DMS153 treated with DMSO at 0.1 percent for 48 hours (cell line): ENCODE data around the gene OPA3.

Experiments
- DNase-seq: peaks from one replicate; lab custom pipeline; 2025; ENCODE audit not compliant: unreplicated experiment; lab: John Stamatoyannopoulos, UW

Gene OPA3

DNA sequence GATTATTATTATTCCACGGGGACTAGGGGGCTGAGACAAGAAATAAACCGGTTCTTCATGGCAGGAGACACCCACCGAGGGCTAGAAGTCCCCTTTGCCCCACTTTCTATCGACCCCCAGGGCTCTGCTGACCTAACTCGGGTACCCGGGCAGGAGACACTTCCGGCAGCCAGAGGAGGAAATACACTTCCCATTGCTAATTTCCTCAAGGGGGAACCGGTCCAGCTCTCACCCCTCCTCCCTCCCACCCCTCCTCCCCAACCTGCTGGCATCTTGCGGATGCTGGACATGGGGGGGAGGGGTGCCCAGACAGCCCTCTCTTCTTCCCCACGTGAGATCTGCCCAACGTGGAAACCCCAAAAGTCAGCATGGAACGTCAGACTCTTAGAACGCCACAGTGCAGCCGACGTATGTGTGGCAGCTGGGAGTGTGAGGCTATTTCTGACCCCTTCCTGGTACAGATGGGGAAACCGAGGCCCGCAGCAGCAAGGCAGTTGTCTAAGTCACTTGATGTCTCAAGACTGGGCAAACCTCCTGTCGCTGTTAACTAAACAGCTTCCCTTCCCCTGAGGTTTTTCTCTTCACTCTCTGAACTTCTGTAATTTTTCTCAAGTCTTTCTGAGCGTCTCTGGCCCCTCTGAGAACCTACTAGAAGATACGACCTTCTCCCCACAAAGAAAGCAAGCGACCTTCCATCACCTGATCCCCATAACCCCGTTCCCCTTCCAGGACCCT, 13.8 kb upstream of the OPA3 start:
- DNase-seq: no peak

DNA sequence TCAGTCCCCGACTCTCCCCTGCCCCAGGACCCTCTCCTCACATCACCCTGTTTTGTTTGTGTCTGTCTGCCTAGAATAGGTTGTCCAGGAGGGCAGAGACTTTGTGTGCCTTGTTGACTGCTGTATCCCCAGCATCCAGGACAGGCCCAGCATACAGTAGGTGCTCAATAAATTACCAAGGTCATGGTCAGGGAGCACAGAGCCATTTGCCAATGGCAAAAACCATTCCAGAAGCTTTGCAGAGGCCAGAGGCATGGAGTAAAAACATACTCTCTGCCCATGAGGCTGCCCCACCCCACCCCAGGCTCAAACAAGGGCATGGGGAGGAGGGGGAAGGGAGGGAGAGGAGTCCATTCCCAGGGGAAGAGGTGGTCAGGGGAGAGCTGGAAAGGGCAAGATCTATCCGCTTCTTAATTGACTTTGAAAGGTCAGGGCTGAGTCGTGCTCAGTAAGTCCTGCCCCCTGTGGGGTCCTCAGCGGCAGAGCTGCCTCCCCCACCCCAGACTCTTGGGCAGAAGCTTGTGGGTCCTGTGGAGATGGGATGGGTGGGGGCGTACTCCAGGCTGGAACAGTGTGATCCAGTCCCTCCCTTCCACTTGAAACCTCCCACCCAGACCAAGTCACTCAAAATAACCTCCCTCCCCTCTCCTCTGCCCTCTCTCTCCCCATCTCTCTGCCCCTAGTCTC, 13.0 kb upstream of the OPA3 start:
- DNase-seq: no peak

GRCh38 chr19:45595814-45596213, 11.2 kb upstream of the OPA3 start:
- no peak for DNase-seq

DNA sequence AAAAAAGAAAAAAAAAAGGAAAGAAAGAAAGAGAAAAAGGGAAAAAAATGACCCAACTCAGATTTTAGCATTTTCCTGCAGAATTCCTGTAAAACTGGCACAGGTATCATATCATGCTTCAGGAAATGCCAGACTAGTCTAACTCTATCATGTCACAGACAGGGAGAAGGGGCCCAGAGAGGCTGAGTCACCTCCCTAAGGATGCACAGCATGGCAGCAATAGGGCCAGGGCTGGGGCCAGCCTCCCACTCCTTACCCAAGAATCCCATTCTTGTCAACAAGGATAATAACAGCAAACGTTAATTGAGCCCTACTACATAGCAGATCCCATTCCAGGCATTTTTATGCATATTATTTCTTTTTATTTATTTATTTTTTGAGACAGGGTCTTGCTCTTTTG, 8.9 kb upstream of the OPA3 start:
- no peak for DNase-seq

- DNase-seq: no peak
Observed at GRCh38 chr19:45592366-45592765, 7.8 kb upstream of the OPA3 start.

- DNase-seq: no peak
Observed at GRCh38 chr19:45591638-45592005, 7.0 kb upstream of the OPA3 start.

DNA sequence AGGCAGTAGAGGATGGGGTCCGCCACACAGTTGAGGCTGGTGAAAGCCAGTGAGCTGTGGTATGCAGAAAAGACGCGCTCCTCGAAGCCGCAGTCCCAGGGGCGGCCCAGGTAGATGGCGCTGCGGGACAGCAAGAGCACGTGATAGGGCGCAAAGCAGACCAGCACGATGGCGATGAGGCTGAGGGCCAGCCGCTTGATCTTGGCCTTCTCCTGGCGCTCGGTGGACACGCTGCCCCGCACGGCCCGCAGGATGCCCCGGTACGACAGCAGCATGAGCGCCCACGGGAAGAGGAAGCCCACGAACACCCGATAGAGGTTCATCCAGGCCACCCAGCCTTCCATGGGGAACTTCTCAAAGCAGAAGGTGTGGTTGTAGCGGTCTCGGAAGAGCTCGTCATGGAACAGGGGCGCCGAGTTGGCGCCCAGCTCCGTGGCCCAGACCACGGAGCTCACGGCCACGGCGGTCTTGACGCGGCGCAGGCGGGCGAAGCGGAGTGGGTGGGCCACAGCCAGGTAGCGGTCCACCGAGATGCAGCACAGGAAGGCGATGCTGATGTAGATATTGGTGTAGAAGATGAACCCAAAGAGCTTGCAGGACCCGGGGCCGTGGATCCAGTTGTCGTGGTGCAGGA, 6.5 kb upstream of the OPA3 start:
- DNase-seq: peak; percentile 37

DNA sequence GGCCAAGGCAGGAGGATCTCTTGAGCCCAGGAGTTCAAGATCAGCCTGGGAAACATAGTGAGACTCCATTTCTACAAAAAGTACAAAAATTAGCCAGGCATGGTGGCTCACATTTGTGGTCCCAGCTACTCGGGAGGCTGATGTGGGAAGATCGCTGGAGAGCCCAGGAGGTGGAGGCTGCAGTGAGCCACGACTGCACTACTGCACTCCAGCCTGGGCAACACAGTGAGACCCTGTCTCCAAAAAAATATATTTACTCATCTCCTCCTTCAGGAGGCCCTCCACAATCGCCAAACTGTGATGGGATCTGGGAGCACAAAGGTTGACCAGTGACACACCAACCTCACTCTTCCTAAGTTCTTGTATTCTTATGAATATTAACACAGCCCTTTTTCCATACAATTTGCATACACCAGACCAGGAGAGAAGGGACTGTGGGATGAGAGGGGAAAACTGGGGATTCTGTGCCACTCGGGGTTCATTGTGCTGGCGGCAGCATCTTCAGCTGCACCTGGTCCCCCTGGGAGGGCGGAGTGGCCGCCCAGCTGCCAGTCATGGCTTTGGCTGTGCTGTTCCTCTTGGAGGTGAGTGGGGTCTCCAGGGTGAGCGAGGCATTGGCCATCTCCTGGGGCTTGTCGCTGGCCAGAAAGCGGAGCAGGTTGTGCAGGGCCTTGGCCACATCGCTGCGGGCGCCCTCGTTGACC, 5.8 kb upstream of the OPA3 start:
- DNase-seq: no peak

- DNase-seq: no peak
Observed at GRCh38 chr19:45589768-45590167, 5.2 kb upstream of the OPA3 start.

DNA sequence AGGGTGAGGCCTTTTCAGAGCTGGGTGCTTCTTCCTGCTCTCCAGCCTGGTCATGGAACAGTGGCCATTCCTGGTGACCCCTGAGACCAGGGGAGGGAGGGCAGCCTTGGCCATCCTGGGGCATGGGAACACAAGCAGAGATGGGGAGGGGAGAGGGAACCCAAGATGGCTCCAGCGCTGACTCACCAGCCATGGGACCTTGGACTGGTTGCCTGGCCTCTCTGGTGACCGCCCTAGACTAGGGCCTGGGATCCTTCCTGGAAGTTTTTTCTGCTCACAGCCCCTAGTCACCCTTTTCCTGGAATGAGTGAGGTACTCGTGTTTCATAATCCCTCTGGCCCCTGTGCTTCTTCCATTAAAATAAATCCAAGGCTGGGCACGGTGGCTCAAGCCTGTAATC, 3.3 kb upstream of the OPA3 start:
- DNase-seq: no peak

DNA sequence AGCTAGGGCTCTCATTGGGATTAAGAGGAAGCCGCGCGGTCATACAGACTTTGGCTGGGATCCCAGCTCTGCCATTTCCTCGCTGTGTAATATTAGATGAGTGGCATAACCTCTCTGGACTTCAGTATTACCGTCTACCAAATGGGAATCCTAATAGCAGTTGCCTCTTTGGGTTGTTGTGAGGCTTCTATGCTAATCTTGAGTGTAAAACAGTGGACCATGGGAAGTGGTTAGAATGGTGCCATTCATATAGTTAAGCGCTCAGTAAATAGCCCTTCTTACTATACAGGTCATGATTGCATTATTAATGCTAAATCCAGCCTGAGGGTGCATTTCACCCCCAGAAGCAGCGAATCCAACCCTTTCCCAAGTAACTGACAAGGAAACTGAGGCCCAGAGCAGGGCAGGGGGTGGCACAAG, 566 bp upstream of the OPA3 start:
- DNase-seq: no peak

DNA sequence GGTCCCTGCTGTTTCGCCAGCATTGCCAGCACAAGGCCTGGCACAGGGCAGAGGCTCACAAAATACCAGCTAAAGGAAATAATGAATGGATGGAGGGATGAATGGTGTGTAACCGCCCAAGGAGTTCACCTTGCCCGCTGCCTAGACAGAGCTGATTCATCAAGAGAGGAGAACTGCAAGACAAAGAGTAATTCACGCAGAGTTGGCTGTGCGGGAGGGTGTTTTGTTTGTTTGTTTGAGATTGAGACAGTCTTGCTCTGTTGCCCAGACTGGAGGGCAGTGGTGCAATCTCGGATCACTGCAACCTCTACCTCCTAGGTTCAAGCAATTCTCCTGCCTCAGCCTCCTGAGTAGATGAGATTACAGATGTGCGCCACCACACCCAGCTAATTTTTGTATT, 3.0 kb downstream of the OPA3 start:
- no peak for DNase-seq

- DNase-seq: no peak
Observed at GRCh38 chr19:45578861-45579260, 5.7 kb downstream of the OPA3 start.

DNA sequence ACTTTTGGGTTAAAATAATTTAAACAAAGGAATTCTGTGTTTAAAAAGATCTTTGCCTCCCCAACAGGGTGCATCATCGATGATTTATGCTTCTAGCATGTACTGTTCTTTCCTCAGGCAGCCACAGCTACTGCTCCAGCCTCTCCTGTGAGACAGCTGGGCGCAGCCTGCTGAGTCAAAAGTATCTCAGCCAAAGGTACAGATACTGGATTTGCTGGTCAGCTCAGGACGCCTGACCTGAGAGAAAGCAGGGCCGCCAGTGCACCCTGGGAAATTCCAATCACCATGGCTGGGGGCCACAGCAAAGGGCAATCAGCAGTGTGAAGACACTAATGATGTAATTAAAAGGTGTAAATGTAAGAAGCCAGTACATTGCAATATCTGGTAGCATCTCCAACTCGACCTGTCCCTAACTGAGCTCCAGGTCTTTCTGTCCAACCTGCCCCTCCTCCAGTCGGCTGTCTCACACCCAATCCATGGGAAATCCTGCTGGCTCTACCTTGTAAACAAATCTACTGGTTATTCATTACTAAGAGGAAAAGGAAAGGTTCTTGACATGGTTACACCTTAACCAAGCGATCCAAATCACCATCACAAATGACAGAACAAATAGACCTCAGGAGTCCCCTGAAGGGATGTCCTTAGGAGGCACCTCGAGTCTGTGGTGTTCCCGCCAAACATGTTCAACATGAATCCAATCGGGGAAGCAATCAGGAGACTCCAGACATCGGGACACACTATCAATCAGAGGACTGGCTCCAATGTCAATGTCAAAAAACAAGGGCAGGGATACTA, 7.3 kb downstream of the OPA3 start:
- no peak for DNase-seq

- no peak for DNase-seq
Observed at GRCh38 chr19:45576682-45577081, 7.9 kb downstream of the OPA3 start.

- DNase-seq: no peak
Observed at GRCh38 chr19:45575216-45575615, 9.4 kb downstream of the OPA3 start.

GRCh38 chr19:45574526-45574925, 10.1 kb downstream of the OPA3 start:
- DNase-seq: no peak

GRCh38 chr19:45571457-45572220, 13.0 kb downstream of the OPA3 start:
- no peak for DNase-seq

- DNase-seq: no peak
Observed at GRCh38 chr19:45569619-45570421, 14.8 kb downstream of the OPA3 start.
